Activated CD4-positive, alpha-beta T cell treated with anti-CD3 and anti-CD28 coated beads for 48 hours (primary cell): ENCODE measurements around the gene PRG2.
"Not testable (repeated sequence)": the region's sequence is repeated elsewhere in the genome, so short reads cannot be mapped to it uniquely, and the experiment has no call there.

ENCODE experiments used
- DNase-seq: peaks from one replicate; pipeline ENCODE4 v3.0.0-alpha.2; 2020

Gene PRG2

DNA sequence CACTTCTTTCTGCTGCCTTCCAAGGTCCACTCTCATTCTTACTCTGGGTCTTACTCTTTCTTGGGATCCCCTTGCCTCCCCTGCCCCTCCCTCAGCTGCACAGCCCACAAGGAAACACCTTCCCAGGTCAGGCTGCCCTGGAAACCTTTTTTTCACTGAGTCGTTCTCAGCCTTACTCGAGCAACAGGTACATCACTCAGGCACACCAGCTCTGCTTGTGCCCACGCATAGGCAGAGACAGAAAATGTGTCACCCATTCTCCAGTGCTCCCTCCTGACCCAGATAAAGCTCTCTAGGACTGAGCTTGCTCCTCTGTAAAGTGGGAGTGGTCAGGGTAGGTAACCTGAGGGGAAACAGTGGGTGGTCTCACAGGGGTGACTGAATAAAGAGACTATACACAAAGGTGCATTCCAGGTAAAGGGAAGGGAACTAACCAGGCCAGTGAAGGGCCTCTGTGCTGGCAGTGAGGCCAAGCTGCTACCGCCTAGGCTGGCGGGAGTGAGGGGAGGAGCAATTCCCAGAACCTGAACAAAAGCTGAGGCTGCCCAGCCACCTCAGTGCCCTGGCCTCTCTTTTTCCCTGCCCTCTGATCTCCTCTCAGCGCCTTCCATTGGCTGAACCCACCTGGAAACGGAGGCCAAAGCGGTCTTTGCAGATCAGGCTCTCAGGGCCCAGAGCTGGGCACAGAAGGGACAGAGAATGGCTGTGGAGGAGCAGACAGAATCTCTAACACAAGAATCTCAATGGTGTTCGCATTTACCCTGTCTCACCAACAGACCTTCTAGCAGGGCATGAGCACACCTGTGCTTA lies 25.4 kb downstream of the PRG2 start:
- DNase-seq: no peak

DNA sequence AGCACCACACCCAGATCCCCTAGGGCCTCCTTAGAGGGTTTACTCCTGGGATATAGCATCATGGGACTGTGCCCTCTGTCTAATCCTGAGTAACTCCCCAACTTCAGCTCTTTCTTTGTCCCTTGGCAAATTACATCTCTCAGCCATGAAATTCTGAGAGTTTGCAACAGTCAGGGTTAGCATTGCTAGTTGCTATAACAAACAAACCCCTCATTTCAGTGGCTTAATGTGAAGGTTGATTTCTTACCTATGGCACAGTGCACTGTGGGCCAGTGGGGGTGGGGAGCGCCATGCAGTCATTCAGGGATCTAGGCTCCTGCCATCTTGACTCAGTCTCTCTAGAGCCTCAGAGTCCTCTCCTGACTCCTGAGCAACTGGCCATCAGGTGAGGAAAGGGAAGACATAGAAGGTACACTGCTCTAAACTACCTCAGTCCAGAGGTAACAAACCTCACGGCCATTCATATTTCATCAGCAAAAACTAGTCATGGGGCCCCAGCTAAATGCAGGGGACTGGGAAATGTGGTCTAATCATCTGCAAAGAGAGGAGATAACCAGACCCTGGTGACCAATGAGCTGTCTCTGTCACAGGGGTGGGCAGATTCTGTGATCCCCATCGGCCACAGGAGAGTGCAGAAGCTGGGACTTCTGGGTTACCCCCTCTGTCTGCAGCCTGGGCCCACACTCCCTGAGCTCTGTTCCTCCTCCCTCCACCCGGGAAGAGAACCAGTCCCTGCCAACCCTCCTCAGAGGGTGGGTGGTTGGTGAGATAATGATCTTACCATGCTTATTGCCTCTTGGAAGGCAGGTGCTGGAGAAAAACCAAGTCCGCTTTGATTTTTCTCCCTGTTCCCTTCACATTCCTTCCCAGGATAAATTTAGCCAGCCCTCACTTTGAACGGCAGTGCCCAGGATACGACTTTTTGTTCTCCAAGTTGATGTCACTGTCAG lies 27.0 kb downstream of the PRG2 start:
- DNase-seq: no peak

DNA sequence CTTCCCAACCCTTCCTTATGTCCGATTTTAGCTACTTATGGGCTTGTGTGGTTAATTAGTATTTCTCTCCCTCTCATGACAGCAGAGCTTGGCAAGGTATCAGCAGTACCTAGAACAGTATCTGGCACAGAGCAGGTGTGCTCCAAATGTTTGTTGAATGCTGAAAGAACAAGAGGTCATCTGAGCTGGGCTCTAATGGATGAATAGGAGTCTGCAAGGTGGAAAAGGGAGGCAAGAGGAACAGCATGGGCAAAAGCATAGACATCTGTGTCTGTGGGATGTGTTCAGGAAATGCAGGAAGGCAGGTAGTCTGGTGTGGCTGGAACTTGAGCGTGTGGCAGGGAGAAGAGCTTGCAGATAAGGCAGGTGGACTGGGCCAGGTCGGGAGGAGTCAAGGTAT lies 28.5 kb downstream of the PRG2 start:
- DNase-seq: no peak

DNA sequence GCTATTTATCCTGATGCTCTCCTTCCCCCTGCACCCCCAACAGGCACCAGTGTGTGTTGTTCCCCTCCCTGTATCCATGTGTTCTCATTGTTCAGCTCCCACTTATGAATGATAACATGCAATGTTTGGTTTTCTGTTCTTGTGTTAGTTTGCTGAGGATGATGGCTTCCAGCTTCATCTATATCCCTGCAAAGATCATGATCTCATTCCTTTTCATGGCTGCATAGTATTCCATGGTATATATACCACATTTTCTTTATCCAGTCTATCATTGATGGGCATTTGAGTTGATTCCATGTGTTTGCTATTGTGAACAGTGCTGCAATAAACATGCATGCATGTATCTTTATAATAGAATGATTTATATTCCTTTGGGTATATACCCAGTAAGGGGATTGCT lies 29.0 kb downstream of the PRG2 start:
- not testable (repeated sequence) for DNase-seq

DNA sequence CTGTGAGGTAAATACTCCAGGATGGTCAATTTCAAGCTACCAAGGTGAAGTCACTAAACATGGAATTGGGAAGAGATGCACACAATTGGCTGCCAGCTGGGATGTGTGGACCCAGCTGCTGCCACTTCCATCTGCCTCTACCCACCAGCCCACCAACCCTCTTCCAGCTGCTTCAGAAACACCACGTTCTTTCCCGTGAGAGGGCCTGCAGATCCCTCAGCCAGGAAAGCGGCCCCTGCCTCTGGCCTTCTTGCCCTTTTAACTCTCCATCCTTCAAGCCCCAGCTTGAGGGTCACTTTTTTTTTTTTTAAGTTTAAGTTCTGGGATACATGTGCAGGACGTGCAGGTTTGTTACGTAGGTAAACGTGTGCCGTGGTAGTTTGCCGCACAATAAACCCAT lies 29.5 kb downstream of the PRG2 start:
- DNase-seq: no peak

DNA sequence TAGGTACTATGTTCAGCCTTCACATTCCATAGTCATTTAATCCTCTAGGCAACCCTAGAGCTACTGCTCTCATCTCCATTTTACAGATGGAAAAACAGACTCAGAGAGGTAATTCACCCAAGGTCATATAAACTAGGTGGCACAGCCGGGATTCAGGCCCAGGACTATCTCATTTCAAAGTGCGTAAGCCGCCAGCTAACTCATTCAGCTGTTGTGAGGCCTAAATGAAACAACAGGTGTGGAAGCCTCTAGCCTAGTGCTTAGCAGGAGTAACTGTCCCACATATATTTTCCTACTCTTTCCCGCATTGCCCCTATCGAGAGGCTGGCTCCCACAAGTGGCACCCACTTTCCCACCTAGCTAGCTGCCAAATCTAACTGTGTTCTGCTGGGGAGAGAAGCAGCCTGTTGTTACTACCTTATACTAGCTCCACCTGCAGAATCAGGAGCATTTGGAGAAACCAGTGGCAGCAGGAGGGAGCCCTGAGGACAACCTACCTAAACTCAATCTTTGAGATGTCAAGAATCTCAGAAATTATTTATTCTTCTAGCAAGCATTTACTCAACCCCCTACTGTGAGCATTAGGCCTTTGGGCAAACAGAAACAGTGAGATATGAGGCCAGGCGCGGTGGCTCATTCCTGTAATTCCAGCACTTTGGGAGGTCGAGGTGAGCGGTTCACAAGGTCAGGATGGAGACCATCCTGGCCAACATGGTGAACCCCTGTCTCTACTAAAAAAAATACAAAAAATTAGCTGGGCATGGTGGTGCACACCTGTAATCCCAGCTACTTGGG lies 30.4 kb downstream of the PRG2 start:
- DNase-seq: no peak

DNA sequence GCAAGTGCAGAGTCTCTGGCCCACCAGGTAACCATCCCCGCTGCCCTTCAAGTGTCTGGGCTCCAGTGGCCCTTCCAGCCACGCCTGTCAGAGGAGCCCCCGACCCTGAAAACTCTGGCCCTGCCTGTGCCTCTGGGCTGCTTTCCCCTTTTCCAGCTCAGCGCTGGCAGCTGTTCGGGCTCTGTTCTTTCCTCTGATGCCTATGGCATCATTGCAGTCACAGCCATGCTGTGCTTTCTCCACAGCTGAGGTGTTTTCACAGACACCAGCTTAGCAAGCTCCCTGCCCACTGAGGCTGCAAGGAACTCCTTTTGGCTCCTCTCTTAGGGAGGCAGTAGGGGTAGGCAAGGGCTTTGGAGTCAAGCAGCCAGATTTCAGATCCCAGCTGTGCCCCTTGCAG lies 31.1 kb downstream of the PRG2 start:
- no peak for DNase-seq

DNA sequence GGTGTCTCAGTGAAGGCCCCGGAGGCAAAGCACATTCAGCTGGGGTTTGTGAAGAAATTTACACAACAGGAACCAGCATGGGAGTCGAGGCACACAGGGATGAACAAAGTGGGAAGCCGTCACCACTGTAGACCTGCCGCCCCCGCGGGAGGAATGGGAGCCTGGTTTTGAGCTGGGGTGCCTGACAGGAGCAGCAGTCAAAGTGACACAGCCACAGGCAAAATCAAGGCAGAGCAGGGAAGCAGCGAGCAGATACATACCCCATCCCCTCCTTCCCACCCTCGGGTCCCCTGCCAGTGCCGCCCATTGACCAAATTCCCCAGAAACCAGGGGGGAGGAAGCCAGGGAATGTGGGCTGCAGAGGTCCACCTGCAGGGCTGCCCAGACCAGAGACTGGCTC lies 31.5 kb downstream of the PRG2 start:
- no peak for DNase-seq

DNA sequence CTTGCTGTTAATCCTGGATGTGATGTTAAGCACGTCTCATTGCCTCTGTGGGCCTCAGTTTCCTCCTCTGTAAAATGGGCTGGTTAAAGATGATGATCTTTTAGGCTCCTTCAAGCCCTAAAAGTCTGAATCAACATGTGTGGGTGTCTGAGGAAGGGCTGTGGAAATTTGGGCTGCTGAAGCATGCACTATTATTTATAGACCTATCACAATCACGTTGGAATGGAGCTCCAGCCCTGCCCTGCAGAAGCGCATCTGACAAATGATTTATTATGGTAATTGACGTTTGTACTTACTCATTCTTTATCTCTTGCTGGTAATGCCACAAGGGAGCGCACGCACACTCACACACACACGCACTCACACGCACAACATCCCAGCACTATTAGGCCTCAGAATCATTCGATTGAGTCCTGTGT lies 31.9 kb downstream of the PRG2 start:
- DNase-seq: no peak

DNA sequence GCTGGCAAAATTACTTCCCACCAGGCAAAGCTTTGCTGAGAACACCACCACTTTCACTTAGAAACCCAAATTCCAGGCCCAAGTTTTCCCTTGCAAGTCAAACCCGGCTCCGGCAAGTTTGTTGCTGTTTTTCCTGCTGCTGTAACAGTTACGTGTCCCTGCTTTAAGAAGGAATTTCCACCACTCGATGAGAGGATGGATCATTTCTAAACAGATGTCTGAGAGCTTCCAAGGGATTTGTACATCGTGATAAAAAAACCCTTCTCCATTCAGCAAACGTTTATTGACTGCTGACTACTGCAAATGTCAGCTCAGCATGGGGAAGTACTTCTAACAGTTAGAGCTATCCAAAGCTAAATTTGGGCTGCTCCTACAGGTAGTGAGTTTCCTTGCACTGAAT lies 32.6 kb downstream of the PRG2 start:
- no peak for DNase-seq

DNA sequence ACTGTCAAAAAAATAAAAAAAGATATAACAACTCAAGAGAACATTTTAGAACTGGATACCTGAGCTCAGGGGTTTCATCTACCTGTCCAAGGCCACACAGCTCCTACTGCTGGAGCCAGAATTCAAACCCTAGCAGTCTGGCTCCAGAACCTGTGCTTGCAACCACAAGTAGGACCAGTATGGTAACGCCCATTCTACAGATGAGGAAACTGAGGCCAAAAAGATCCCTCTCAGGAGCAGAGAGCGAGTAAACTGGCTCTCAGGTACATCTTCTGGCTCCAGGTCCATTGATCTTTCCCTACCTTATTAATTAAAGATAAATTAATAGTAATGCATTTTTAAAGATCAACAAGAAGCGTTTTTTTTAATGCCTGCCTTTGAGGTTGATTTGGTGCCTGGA lies 33.1 kb downstream of the PRG2 start:
- DNase-seq: no peak

DNA sequence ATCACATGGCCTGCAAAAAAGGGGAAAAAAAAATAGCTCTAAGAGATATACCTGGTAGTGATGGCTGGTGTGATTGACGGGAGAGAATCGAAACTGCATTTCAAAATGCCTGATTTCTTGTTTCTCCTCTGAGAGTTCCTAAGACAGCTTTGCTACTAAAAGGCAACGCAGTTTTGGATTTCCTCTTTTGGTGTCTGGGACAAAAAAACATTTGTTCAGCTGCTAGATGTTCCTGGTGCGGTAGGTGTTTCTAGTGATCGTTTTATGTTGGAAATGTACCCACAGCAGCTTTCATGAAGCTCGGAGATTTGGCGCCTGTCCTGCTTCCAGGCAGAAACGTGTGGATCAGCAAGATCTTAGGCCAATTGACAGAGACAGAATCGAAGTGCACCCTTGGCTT lies 34.2 kb downstream of the PRG2 start:
- DNase-seq: no peak

DNA sequence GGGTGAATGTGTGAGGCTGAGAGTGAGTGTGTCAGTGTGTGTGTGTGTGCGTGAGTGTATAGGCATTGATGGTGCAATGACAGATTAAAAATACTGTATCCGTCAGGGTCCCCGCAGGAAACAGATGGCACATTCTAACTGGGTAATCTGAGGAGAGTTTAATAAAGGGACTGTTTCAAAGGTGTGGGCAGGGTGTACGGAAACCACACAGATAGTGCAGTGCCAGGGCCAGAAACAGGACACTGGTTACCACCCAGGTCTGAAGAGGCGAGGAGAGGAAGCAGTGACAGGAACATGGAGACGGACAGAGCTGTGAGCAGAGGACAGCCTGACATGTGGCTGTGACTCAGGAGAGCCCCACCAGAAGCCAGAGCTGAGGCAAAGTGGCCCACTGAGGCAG lies 35.8 kb downstream of the PRG2 start:
- no peak for DNase-seq

DNA sequence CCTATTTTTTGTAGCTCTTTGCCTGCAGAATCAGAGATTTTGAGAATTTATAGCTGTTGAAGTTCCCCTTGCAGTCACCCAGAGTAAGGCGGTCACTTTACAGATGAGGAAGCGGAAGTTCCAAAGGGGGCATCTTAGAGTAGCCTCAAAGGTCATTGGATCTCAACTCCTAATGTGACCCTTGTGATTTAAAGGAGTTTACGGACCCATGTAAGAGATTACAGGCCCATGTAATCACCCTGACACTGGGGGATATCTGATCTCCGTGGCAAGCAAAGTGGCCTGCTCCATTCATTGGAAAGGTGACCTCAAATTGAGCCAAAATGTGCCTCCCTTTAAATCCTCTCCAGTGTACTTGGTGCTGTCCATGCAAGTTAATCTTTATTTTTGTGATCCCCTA lies 36.6 kb downstream of the PRG2 start:
- no peak for DNase-seq

DNA sequence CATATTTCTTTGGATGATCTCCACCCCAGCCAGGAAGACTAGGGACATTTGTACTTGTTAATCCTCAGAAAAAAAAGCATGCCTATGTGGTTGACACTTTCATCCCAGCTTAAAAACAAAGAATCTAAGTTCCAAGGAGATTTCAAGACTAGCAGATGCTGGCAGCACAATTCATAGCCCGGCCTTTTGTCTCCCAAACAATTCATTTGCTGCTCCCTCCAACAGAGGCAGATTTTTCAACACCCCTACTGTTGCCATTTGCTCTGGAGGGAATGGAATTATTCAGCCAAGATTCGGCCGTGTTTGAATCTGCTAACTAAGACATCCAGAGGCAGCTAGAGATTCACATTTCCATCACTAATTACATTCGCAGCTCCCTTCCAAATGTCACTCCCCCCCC lies 37.0 kb downstream of the PRG2 start:
- DNase-seq: no peak

DNA sequence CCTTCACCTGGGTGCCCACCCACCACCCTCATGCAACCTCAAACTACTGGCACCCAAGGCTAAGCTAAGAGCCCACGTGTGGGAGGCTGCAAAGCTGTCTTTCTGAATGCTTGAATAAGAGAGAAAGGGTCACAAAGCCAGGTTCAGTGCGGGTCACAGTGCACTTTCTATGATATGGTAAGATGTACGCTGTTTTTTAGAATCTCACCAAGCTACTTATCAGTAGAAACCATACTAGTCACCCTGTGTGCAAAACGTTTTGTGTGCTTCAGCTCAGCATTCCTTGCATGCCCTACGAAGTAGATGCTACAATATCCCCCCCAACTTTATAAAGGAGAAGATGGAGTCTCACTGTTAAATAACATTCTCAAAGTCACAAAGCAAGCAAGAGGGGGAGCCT lies 37.4 kb downstream of the PRG2 start:
- no peak for DNase-seq

DNA sequence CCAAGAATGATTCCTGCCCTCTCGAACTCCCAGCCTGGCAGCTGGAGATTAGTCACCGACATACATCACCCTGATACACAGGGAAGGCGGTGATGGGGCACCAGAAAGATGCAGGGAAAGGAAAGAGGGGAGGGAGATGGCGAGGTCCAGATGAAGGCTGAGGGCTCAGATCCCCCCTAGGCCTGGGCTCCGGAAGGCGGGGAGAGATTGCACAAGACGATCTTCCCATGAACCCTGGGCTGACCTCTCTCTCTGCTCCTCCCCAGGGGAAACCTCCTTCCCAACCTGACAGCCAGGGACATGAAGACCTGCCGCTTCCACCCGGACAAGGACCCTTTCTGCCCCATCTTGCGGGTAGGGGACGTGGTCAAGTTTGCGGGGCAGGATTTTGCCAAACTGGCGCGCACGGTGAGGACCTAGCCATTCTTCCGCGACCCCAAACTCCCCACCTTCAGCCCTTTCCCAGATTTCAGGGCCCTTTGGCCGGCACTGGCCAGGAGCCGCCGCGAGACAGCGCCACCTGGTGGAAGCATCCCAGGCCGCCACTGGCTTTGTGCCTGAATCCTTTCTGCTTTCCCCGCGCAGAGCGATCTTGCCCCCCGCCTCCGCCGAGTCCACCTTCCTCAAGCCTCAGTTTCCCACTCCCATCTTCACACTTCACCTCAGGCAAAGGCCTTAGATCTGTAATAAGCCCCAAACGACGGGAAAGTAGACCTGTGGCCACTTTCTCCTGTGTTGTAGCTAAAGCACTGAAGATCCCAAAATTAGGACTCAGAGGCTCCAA lies 40.8 kb downstream of the PRG2 start:
- DNase-seq: peak; percentile 77

DNA sequence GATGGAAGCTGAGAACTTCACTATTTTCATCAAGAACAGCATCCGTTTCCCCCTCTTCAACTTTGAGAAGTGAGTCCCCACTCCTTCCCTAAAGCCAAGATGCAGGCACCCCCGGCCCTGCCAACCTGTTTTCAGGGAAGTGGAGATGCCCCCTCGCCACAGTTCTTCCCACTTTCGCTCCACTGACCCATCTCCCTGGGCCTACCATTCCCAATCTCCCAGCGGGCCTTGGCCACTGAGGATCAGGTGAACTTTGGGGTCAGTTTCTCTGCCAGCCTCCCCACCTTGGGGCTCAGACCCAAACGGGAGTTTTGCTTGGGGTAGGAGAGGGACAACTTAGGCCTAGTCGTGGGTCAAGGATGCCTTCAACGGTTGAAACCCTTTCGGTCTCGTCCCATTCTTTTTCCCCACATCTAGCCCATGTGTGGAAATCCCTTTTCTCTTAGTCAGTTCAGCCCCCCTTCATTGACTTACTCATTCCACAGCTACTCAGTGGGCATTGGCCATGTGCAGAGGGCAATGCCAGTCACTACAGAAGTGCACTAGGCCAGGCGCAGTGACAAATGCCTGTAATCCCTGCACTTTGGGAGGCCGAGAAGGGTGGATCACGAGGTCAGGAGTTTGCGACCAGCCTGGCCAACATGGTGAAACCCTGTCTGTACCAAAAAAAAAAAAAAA lies 41.7 kb downstream of the PRG2 start:
- DNase-seq: no peak

DNA sequence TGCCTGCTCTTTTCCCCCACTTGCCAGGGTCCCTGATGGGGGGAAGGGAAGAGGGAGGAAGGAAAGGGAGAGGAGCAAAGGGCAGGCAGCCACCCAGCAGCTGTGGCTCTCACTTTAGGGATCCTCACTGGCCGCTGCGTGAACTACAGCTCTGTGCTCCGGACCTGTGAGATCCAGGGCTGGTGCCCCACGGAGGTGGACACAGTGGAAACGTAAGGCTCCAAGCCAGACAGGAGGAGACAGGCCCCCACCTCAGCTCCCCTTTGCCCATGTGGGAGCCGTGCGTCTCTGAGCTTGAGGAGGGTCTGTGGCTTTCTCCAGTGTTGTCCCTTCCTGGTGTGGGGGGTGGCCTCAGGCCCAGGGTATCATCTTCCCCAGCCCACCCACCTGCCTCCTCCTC lies 42.4 kb downstream of the PRG2 start:
- DNase-seq: no peak

DNA sequence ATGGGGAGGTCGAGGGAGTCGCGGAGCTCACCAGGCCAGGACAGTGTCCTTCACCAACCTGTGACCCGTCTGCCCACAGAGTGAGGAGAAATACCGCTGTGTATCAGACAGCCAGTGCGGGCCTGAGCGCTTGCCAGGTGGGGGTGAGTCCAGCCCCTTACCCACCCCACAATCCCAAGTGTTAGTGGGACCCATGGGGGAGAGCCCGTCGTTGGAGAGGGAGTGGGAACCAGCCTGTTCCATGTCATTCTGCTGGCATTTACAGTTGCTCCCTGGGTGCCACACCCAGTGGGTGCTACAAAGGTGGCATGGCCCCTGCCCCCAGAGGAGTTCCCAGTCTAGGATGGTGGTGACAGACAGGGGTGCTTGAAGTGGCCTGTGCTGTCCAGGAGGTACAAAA lies 43.1 kb downstream of the PRG2 start:
- no peak for DNase-seq

DNA sequence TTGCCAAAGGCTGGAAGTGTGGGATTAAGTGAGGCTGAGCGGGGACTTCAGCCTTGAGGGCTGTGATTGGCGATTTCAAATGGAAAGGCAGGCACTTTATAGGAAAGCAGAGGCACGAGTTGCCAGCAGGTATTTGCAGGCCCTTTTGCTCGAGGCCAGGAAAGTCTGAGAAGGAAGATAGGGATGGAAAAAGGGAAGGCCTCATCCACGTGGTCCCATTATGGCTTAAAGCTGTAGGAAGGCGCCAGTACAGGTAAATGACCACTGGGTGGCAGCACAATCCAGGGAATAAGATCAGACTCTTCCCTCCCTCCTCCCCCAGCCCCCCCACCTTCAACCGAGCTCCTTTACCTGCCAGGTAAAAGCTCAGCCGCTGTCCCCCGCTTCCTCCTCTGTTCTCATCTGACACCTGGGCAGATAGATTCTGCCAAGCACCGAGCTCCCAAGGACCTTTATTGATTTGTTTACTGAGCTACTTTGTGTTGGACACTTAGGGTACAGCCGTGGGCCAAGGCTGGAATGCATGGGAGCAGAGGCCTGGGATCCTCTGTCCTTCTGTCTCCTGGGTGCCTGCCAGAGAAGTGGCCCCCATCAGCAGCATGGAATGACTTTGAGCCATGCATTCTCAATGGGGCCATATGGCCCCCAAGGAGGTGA lies 44.8 kb downstream of the PRG2 start:
- peak; percentile 82 for DNase-seq
